Muscle of arm (tissue), 12 donors: ENCODE measurements around the gene ADAM33. TPM values are rescaled to one million over a fixed set of nuclear protein-coding genes. Genes with fewer than 3 reads are reported as not detected.

Experiments used
- DNase-seq: peaks from one replicate; pipeline ENCODE4 v3.0.0-alpha.2; 2013
- polyA plus RNA-seq, 12 donors: library from polyadenylated mRNA; unstranded; fragments of 120-200 nt; gene quantifications; one replicate each; pipeline ENCODE4 v1.2.1, GENCODE V29; 2013; ENCODE audit not compliant: insufficient read length in 12 of 12

The ADAM33 gene
- polyA plus RNA-seq, 12 donors: 34.7 to 99.4 (median 59.6) TPM; not detected in 1

GRCh38 chr20:3651204-3651962 lies 30.4 kb downstream of the ADAM33 start:
- no peak for DNase-seq

GRCh38 chr20:3648951-3649350 lies 32.9 kb downstream of the ADAM33 start:
- DNase-seq: no peak

- DNase-seq: no peak
Observed at GRCh38 chr20:3647473-3647872, 34.3 kb downstream of the ADAM33 start.

- no peak for DNase-seq
Observed at GRCh38 chr20:3646651-3647050, 35.2 kb downstream of the ADAM33 start.

GRCh38 chr20:3646067-3646440 lies 35.8 kb downstream of the ADAM33 start:
- DNase-seq: no peak

- no peak for DNase-seq
Observed at GRCh38 chr20:3645309-3646066, 36.3 kb downstream of the ADAM33 start.

GRCh38 chr20:3640259-3640658 lies 41.6 kb downstream of the ADAM33 start:
- DNase-seq: no peak

- DNase-seq: no peak
Observed at GRCh38 chr20:3635346-3635745, 46.5 kb downstream of the ADAM33 start.

GRCh38 chr20:3633913-3634478 lies 47.8 kb downstream of the ADAM33 start:
- DNase-seq: no peak

- DNase-seq: no peak
Observed at GRCh38 chr20:3632311-3633004, 49.4 kb downstream of the ADAM33 start.

GRCh38 chr20:3631534-3631933 lies 50.3 kb downstream of the ADAM33 start:
- DNase-seq: no peak

- no peak for DNase-seq
Observed at GRCh38 chr20:3630429-3630828, 51.4 kb downstream of the ADAM33 start.

GRCh38 chr20:3629893-3630292 lies 51.9 kb downstream of the ADAM33 start:
- no peak for DNase-seq

- DNase-seq: no peak
Observed at GRCh38 chr20:3628502-3629314, 53.1 kb downstream of the ADAM33 start.

GRCh38 chr20:3627476-3627875 lies 54.3 kb downstream of the ADAM33 start:
- DNase-seq: no peak

GRCh38 chr20:3622406-3622805 lies 59.4 kb downstream of the ADAM33 start:
- DNase-seq: no peak

- no peak for DNase-seq
Observed at GRCh38 chr20:3621111-3621510, 60.7 kb downstream of the ADAM33 start.
